Caco-2 (cell line): ENCODE data around the gene INHBB. TPM values are rescaled to one million over a fixed set of nuclear protein-coding genes. Genes with fewer than 3 reads are reported as not detected.

Experiments used
- total RNA-seq: library from RNA; stranded (reverse); gene quantifications from 2 replicates; pipeline ENCODE4 v1.2.3, GENCODE V29; 2022

Gene INHBB
- total RNA-seq, 1 experiment from 2014 or later = 28.9 TPM

Other genes starting within 250 kb of the INHBB start
- 67.3 and 69.9 TPM in 2 replicates for gene TMEM185B, start 122.7 kb upstream of the INHBB start, total RNA-seq
- gene RALB, start 93.3 kb upstream of the INHBB start, total RNA-seq = 56.5 and 59.4 TPM in 2 replicates